HepG2 (cell line): ENCODE measurements around the gene UBE4A. TPM values are rescaled to one million over a fixed set of nuclear protein-coding genes. Genes with fewer than 3 reads are reported as not detected.
A peak's percentile ranks its signal among the peaks of the same experiment; 100 is the strongest.

Experiments
- AGO1 ChIP-seq: fragments of 200-400 bp; formaldehyde crosslinking; IDR thresholded peaks from 2 replicates; pipeline ENCODE4 v1.6.1; 2017; ENCODE audit warnings: mild to moderate bottlenecking, low read depth, low read length, moderate library complexity; ENCODE audit not compliant: poor library complexity, severe bottlenecking
- CCAR2 ChIP-seq: fragments of 200-400 bp; formaldehyde crosslinking; optimal IDR thresholded peaks from 2 replicates; pipeline ENCODE3; 2018; ENCODE audit warnings: low read depth, mild to moderate bottlenecking, low read length, moderate library complexity
- CENPX ChIP-seq: sonication (generic); formaldehyde crosslinking; IDR thresholded peaks from 2 replicates; pipeline ENCODE4 v1.9.0; 2021; ENCODE audit warnings: mild to moderate bottlenecking, missing genetic modification reagents, moderate library complexity
- HHEX ChIP-seq: IDR thresholded peaks from 2 replicates; pipeline ENCODE4 v1.6.1; 2016; ENCODE audit warnings: control low read depth
- KDM3A ChIP-seq: IDR thresholded peaks from 2 replicates; pipeline ENCODE4 v1.6.1; 2018; ENCODE audit warnings: low read depth, missing compliant biosample characterization
- KLF12 ChIP-seq: sonication (generic); formaldehyde crosslinking; IDR thresholded peaks from 2 replicates; pipeline ENCODE4 v1.4.0; 2020; ENCODE audit warnings: missing genetic modification reagents, borderline replicate concordance
- LCORL ChIP-seq, 2 experiments: fragments of 450-650 bp in 1 of 2; sonication (generic) in 1 of 2; formaldehyde crosslinking in 1 of 2; IDR thresholded peaks; 2 replicates each; pipeline versions ENCODE4 v1.5.0 to v1.6.1; 2017 to 2020; ENCODE audit warnings: antibody characterized with exemption in 1 of 2, missing genetic modification reagents in 1 of 2
- MAFG ChIP-seq: sonication (generic); formaldehyde crosslinking; IDR thresholded peaks from 2 replicates; pipeline ENCODE4 v1.5.1; 2020; ENCODE audit warnings: mild to moderate bottlenecking, missing genetic modification reagents
- MAX ChIP-seq: IDR thresholded peaks from 2 replicates; pipeline ENCODE4 v1.6.1; 2012; ENCODE audit warnings: inconsistent platforms
- PATZ1 ChIP-seq: sonication (generic); formaldehyde crosslinking; IDR thresholded peaks from 2 replicates; pipeline ENCODE4 v1.4.0; 2020; ENCODE audit warnings: missing genetic modification reagents
- RARA ChIP-seq: IDR thresholded peaks from 2 replicates; pipeline ENCODE4 v1.6.1; 2016; ENCODE audit warnings: missing genetic modification reagents, missing compliant biosample characterization
- SP2 ChIP-seq: sonication (generic); formaldehyde crosslinking; IDR thresholded peaks from 2 replicates; pipeline ENCODE4 v1.5.1; 2020; ENCODE audit warnings: mild to moderate bottlenecking, missing genetic modification reagents
- SP4 ChIP-seq: sonication (generic); formaldehyde crosslinking; IDR thresholded peaks from 2 replicates; pipeline ENCODE4 v1.8.1; 2023; ENCODE audit warnings: mild to moderate bottlenecking, missing genetic modification reagents
- TAF1 ChIP-seq: sonication (generic); formaldehyde crosslinking; IDR thresholded peaks from 2 replicates; pipeline ENCODE4 v1.4.0; 2020; ENCODE audit warnings: missing genetic modification reagents
- TMF1 ChIP-seq: sonication (generic); formaldehyde crosslinking; IDR thresholded peaks from 2 replicates; pipeline ENCODE4 v1.8.1; 2022; ENCODE audit warnings: low read depth, missing genetic modification reagents
- ZKSCAN8 ChIP-seq: IDR thresholded peaks from 2 replicates; pipeline ENCODE4 v1.6.1; 2016; ENCODE audit warnings: borderline replicate concordance, missing genetic modification reagents, missing compliant biosample characterization
- ZMYM2 ChIP-seq: sonication (generic); formaldehyde crosslinking; IDR thresholded peaks from 2 replicates; pipeline ENCODE4 v1.8.0; 2022; ENCODE audit warnings: mild to moderate bottlenecking, missing genetic modification reagents
- ZNF253 ChIP-seq: sonication (generic); formaldehyde crosslinking; IDR thresholded peaks from 2 replicates; pipeline ENCODE4 v1.8.0; 2022; ENCODE audit warnings: mild to moderate bottlenecking, missing genetic modification reagents, borderline replicate concordance
- ZNF772 ChIP-seq: sonication (generic); formaldehyde crosslinking; IDR thresholded peaks from 2 replicates; pipeline ENCODE4 v1.5.0; 2020; ENCODE audit warnings: mild to moderate bottlenecking, missing genetic modification reagents
- ZNF883 ChIP-seq: sonication (generic); formaldehyde crosslinking; IDR thresholded peaks from 2 replicates; pipeline ENCODE4 v1.5.1; 2020; ENCODE audit warnings: mild to moderate bottlenecking, missing genetic modification reagents; ENCODE audit errors: not compliant biosample characterization
- polyA plus RNA-seq, 8 experiments: library from polyadenylated mRNA; depleted of rRNA in 3 of 8; stranded (reverse) in 7 of 8; unstranded in 1 of 8; fragments of >200 nt; fragmentation: Illumina TruSeq in 4 of 8; extraction: Trizol in 4 of 8; gene quantifications; 2 replicates each; pipeline versions ENCODE4 v1.2.1 to v1.2.3, GENCODE V29; 2011 to 2016; ENCODE audit warnings: low read depth in 4 of 8, missing spikeins in 1 of 8, mixed read lengths in 1 of 8; ENCODE audit not compliant: insufficient read depth in 1 of 8
- total RNA-seq, 5 experiments: library from RNA; depleted of rRNA; stranded (reverse); fragments of >200 nt; fragmentation: Illumina TruSeq; extraction: Trizol; gene quantifications; 2 replicates each; pipeline ENCODE4 v1.2.3, GENCODE V29; 2016; ENCODE audit warnings: low read depth in 1 of 5
- TF ChIP-seq, protein P1 (sequence below): sonication (generic); formaldehyde crosslinking; IDR thresholded peaks from 2 replicates; pipeline ENCODE4 v1.4.0; 2020; ENCODE audit warnings: missing genetic modification reagents; ENCODE audit errors: not compliant biosample characterization
- TF ChIP-seq, protein P2 (sequence below): IDR thresholded peaks from 2 replicates; pipeline ENCODE4 v1.6.1; 2018; ENCODE audit warnings: missing genetic modification reagents, mild to moderate bottlenecking, missing compliant biosample characterization
- TF ChIP-seq, protein P3 (sequence below): sonication (generic); formaldehyde crosslinking; IDR thresholded peaks from 2 replicates; pipeline ENCODE4 v1.5.0; 2020; ENCODE audit warnings: missing genetic modification reagents
- TF ChIP-seq, protein P4 (sequence below): IDR thresholded peaks from 2 replicates; pipeline ENCODE4 v1.6.1; 2016; ENCODE audit warnings: mild to moderate bottlenecking

The UBE4A gene
- total and polyA plus RNA-seq, 2 of the 13 experiments (the other 11 are each of a cell fraction or from before 2014, with no cell fraction given) = 15.1 to 32.7 TPM

DNA sequence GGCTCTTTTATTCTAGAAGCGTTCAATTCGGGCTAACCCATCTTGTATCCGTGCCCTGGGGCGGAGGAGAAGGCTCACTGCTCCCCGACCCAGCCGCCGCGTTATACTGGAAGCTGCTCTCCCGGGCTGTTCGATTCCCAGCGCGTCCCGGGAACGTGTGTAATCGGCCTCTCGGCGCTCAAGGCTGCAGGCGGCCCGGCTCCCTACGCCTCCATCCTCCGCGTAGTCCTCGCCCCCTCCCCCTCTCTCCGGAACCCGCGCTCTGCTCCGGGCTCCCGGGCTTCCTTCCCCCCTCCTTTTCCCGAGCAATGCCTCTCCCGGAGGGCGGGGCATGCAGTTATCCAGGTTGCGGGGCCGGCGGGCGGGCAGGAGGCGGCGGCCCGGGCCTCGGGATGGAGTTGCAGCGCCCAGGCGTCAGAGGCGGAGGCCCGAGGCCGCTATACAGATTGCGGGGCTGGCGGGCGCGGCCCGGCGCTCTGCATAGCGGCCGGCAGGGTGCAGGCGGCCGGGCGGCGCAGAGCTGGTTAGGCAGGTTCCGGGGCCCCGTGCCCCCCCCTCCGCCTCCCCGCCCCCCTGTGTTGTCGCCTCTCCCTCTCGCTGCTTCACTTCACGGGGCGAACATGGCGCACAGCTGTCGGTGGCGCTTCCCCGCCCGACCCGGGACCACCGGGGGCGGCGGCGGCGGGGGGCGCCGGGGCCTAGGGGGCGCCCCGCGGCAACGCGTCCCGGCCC, 76.7 kb downstream of the UBE4A start, which contains the start of gene KMT2A (continued):
- TF ChIP-seq PATZ1 (CRISPR knock-in tag) (peak; percentile 86), MAX (peak; percentile 67; the same call in 1 of the 2 replicates), AGO1 (peak; percentile 62), ZKSCAN8 (no peak), KDM3A (CRISPR knock-in tag) (peak; percentile 80), TAF1 (CRISPR knock-in tag) (peak; percentile 82), HHEX (CRISPR knock-in tag) (no peak), RARA (no peak; the same call in 1 of the 2 replicates), KLF12 (CRISPR knock-in tag) (peak; percentile 96; the same call in 1 of the 2 replicates), CCAR2 (peak; percentile 92), ZMYM2 (CRISPR knock-in tag) (no peak), SP2 (CRISPR knock-in tag) (peak; percentile 24; the same call in 1 of the 2 replicates), SP4 (CRISPR knock-in tag) (peak; percentile 79), ZNF883 (CRISPR knock-in tag) (no peak), MAFG (CRISPR knock-in tag) (no peak), CENPX (CRISPR knock-in tag) (no peak), TMF1 (CRISPR knock-in tag) (no peak; the same call in 1 of the 2 replicates), ZNF772 (CRISPR knock-in tag) (no peak; the same call in 1 of the 2 replicates), LCORL (IDR thresholded peaks at IDR 0.05) (no peak), LCORL (CRISPR knock-in tag; IDR thresholded peaks at IDR 0.05) (no peak), ZNF253 (CRISPR knock-in tag) (no peak)
- TF ChIP-seq, protein P1, sequence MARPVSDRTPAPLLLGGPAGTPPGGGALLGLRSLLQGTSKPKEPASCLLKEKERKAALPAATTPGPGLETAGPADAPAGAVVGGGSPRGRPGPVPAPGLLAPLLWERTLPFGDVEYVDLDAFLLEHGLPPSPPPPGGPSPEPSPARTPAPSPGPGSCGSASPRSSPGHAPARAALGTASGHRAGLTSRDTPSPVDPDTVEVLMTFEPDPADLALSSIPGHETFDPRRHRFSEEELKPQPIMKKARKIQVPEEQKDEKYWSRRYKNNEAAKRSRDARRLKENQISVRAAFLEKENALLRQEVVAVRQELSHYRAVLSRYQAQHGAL (CRISPR knock-in tag) = no peak
- TF ChIP-seq, protein P2, sequence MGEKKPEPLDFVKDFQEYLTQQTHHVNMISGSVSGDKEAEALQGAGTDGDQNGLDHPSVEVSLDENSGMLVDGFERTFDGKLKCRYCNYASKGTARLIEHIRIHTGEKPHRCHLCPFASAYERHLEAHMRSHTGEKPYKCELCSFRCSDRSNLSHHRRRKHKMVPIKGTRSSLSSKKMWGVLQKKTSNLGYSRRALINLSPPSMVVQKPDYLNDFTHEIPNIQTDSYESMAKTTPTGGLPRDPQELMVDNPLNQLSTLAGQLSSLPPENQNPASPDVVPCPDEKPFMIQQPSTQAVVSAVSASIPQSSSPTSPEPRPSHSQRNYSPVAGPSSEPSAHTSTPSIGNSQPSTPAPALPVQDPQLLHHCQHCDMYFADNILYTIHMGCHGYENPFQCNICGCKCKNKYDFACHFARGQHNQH (CRISPR knock-in tag) = peak; percentile 80; the same call in 1 of the 2 replicates
- TF ChIP-seq, protein P3, sequence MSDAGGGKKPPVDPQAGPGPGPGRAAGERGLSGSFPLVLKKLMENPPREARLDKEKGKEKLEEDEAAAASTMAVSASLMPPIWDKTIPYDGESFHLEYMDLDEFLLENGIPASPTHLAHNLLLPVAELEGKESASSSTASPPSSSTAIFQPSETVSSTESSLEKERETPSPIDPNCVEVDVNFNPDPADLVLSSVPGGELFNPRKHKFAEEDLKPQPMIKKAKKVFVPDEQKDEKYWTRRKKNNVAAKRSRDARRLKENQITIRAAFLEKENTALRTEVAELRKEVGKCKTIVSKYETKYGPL (CRISPR knock-in tag) = no peak
- TF ChIP-seq, protein P4, sequence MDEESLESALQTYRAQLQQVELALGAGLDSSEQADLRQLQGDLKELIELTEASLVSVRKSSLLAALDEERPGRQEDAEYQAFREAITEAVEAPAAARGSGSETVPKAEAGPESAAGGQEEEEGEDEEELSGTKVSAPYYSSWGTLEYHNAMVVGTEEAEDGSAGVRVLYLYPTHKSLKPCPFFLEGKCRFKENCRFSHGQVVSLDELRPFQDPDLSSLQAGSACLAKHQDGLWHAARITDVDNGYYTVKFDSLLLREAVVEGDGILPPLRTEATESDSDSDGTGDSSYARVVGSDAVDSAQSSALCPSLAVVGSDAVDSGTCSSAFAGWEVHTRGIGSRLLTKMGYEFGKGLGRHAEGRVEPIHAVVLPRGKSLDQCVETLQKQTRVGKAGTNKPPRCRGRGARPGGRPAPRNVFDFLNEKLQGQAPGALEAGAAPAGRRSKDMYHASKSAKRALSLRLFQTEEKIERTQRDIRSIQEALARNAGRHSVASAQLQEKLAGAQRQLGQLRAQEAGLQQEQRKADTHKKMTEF (CRISPR knock-in tag) = peak; percentile 77
